Skin of body (tissue), 2 donors: ENCODE results near the gene FAH. TPM values are rescaled to one million over a fixed set of nuclear protein-coding genes. Genes with fewer than 3 reads are reported as not detected.
A peak's percentile ranks its signal among the peaks of the same experiment; 100 is the strongest.
"Not testable (repeated sequence)": the region's sequence is repeated elsewhere in the genome, so short reads cannot be mapped to it uniquely, and the experiment has no call there.

Experiments used
- DNase-seq: peaks from one replicate; lab custom pipeline; 2025; lab: John Stamatoyannopoulos, UW
- total RNA-seq: library from RNA; depleted of rRNA; stranded (reverse); fragments of >200 nt; gene quantifications from one replicate; pipeline ENCODE4 v1.2.3, GENCODE V29; 2014

FAH gene
- total RNA-seq: 17.9 TPM

DNA sequence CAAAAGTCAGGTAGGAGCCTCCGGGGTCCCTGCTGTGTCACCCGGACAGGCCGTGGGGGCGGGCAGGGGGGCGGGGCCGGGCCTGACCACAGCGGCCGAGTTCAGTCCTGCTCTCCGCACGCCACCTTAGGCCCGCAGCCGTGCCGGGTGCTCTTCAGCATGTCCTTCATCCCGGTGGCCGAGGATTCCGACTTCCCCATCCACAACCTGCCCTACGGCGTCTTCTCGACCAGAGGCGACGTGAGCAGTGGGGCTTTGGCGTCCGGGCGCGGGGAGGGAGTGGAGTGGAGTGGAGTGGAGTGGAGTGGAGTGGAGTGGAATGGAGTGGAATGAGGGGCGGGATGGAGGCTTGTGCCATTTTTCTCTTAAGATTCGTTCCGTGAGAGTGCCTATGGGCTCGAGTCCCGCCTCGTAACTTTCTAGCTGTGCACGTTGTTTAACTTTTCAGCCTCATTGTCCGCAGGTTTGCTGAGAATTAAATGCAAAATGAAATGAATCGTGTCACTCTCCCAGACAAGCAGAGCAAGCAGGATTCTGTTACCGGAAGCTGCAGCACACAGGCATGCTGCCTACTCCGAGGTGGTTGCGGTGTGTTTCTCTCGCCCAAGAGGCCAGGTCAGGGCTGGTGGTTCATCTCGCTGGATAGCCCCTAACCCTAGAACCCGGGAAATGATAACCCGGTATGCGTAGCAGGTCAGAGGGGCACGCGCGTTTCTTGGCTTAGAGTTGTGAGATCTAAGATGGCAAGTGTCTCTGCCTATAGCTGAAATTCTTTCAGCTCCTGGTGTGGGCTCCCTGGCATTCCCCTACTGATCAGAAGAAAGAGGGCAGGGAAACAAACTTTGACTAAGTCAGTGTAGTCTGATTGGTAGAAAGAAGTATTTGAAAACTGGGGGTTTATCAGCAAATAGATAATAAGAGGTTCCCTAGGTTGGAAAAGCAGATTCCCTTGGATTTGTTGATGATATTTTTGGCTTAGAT, at the start of gene FAH:
TSS of gene FAH (plus strand) at position 104 of the 981 bp plus-strand sequence. CDS start at position 160, 56 bp downstream.
- peak; percentile 13 for DNase-seq

DNA sequence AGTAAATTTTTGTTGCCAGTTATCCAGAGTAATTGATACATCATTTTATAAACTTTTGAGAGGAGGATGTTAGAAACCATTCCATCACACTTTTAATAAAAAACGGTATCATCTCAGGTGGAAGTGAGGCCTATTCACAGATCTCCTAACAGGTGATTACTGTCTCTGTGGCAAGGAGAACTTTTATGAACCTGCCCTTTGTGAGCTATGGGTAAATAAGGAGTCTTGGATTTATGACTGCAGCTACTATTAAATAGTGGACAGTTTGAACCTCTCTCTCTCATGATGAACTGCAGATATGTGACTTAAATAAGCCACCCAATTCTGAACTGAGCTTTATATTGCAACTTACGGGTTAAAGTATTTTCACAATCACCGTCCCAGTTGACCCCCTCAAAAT, 47.6 kb upstream of the FAH start:
- no peak for DNase-seq

DNA sequence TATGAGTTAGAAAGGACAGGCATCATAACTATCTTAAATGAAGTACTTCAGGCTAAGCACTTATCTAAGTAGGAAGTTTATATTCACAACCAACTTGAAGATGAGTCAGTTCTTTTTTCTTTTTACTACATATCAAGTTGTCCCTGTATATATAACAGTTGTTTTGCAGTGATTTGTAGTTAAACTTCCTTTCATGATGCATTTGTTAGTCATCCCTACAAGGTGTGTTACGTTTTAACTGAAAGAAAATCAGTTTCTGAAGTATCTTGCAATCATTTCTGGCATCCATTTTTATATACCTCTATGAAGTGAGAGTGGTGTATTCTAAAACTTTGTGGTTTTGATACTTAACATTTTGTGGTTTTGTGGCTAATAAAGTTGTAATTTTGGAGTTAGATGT, 47.2 kb upstream of the FAH start:
- DNase-seq: no peak

DNA sequence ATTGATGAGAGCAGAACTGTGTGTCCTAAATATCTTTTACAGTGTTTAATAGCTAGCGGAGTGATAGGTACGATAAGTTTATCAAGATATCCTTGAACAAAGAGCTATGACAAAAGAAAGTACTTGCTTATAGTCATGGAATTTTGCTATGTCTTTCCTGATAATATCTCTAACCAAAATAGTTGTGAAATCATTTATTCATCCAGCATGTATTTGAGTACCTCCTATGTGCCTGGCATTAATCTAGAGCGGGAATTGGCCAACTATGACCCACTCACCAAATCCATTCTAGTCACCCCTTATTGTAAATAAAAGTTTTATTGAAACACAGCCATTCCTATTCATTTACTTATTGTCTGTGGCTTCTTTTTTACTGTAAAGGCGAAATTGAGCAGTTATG, 46.7 kb upstream of the FAH start:
- DNase-seq: no peak

DNA sequence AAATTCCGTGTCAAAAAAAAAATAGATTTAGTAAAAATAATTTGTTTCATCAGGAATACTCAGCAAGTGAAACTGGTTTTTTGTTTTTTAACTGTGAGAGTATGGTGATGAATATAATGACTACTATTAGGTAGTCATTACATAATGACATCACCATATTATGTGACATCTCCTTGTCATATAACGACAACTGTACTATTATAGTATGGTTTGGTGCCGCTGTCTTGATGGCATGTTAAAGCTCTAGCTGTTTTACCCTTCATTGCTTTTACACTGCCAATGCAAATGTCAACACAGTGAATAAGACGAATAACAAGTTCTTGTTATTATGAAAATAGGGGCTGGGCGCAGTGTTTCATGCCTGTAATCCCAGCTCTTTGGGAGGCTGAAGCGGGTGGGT, 45.6 kb upstream of the FAH start:
- DNase-seq: no peak

DNA sequence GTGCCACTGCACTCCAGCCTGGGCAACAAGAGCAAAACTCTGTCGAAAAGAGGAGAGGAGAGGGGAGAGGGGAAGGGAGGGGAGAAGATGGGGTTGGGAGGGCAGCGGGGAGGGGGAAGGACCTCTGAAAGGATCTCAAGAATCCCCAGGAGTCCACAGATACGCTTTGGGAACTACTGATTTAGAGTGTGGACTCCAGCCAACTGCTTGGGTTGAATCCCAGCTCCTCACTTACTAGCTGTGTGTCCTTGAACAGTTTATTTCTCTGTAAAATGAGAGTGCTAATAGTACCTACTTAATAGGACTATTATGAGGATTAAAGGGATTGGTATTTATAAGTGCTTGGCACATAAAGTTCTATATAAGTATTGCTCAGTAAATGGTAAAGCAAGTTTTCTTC, 45.0 kb upstream of the FAH start:
- no peak for DNase-seq

DNA sequence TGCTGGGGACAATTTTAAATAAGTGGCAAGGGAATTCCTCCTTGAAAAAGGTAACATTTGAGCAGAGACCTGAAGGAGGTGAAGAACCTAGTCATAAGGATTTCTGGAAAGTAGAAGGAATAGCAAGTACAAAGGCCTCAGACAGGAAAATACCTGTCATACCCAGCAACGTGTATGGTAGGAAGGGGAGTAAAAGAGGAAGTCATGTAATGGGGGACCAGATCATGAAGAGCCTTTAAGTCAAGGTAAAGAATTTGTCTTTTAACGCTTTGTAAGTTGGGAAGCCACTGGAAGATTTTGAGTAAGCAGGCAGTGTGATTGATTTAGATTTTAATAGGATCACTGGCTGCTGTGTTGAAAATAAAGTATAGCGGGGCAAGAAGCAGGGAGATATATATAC, 43.4 kb upstream of the FAH start:
- DNase-seq: no peak

DNA sequence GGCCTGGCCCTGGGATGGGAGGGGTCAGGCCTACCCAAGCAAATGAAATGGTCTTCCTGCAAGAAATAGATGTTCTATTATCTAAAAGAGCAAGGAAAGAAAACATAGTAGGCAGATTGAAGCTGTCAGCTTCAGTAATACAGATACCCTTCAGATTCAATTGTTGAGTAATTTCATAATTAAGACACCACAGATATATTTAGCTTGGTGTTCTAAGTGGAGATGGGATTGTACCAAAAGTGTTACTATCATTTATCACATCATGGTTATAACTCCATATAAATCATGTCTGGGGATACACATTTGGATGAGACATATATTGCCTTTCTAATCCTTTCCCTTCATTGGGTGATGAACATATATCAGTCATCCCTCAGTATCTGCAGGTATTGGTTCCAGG, 41.9 kb upstream of the FAH start:
- DNase-seq: no peak

DNA sequence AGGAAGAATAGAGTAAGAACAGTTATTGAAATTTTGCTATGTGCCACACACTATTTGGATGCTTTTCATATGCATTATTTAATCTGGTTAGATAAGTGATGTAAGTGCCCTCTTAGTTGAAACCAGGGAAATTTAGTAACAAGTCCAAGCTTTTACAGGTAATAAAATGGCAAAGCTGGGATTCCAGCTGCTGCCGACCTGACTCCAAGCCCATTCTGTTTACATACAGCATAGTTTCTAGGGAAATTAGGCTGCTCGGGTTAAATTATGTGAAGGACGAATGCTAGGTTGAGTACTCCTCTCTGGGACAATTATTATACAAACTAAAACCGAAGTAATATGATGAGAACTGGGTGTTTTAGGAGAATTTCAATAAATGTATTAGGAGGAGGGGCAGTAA, 38.7 kb upstream of the FAH start:
- DNase-seq: no peak

DNA sequence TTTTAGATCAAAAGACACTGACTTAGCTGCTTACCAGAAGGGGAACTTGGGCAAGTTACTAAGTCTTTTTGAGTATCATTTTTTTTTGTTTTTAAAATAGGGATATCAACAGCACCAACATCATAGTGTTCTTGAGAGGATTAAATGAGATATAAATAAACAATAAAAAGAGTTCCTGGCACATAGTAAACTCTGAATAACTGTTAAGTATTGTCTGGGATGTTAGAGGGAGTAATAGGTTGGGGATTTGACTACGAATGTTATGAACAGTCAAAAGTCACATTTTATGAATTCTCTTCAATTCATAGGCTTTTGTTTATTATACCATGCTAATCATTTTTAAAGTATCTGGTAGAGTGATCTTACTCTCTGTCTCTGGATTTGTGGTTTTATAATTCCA, 37.8 kb upstream of the FAH start:
- no peak for DNase-seq

DNA sequence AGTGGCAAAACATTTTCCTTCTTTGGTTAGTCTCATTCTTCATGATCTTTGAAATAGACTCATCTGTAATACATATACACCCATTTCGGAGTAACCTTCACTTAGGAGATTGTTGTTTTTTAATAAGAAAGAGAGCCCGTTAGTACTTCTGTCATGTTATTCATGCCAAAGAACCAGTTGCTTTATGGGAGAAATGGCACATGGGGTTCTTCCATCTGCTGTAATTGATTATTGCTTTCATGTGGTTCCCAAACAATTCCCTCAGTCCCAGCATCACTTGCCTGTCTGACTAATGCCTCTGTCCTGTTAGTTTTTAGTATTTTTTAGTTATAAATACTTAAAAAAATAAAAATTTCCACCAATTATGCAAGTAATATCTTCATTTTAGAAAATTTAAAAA, 33.8 kb upstream of the FAH start:
- DNase-seq: no peak

DNA sequence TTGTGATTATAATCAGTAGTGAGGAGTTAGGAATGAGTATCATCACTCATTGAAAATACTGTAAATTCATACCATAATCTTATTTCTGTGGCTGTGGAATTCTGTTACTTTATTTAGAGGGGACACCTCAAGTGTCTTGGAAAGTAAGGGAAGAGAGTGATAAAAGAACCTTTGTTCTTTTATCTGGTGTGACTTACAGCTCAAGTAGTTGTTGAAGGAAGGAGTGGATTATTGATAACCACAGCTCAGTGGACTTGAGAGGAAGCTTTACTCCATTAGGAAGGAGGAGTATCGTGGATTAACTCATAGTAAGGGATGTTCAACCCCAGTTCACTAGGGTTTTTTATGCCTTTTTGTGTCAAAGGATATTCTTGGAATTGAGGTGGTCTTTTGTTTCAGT, 32.2 kb upstream of the FAH start:
- no peak for DNase-seq

DNA sequence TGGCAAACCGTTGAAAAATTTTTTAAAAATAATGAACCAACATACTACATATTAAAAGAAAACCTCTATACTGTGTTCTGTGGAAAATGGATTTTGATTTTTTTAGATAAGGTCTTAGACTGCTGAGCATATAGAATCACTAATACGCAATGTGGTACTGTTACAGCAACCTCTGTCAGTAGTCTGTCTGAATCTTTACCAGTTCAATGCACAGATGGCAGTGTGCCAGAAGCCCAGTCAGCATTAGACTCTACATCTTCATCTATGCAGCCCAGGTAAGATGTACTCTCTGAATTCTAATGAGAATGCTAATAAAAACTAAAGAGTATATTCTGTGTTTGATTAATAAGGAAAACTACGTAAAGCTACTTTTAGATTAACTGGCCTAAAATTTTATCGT, 31.3 kb upstream of the FAH start:
- no peak for DNase-seq

DNA sequence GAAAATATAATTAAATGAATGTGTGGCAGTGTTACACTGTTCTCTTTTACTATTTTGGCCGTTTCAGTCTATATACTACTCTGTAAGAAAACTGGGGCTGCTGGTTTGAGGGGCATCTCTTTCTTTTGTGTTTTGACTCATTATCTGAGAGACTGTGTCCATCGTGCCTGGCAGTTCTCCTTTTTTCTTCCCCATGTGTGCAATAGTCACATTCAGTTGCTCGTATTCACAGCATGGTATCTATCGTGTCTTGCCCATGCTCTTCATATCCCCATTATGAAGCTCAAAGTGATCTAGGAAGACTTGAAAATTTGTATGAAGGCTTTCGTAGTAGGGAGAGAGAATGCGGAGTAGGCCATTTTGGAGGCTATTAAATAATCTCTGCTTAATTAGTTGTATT, 29.8 kb upstream of the FAH start:
- no peak for DNase-seq

DNA sequence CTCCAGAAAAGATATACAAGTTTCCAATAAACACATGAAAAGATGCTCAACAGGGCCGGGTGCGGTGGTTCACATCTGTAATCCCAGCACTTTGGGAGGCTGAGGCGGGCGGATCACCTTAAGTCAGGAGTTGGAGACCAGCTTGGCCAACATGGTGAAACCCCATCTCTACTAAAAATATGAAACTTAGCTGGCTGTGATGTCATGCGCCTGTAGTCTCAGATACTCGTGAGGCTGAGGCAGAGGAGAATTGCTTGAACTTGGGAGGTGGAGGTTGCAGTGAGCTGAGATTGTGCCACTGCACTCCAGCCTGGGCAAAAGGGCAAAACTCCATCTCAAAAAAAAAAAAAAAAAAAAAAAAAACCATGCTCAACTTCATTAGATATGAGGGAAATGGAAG, 25.5 kb upstream of the FAH start:
- DNase-seq: not testable (repeated sequence)

DNA sequence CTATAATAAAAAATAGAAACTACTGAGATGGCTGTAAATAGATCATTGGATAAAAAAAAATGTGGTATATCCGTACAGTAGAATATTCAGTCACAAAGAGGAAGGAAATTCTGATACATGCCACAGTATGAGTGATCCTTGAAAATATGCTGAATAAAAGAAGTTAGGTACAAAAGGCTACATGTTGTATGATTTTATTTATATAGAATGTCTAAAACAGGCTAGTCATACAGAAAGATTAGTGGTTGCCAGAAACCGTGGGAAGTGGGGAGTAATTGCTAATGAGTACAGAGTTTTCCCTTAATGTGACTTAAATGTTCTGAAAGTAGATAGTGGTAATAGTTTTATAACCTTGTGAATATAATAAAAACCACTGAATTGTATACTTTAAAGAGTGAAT, 24.9 kb upstream of the FAH start:
- no peak for DNase-seq

DNA sequence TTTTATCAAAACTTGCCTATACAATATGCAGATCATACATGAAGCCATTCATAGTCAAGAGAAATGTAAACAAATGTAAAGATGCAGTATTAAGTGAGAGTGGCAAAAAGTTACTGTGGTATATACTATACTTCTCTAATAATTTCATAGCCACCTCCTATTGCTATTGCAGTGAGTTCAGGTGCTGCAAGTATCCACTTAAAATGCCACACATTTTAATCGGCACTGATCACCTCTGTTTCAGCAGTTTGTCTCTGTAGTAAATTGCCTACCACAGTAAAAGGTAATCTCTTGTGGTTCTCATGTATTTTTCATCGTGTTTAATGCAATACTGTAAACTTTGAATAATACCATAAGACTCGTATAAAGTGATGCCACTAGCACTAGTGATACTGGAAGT, 20.4 kb upstream of the FAH start:
- DNase-seq: no peak

DNA sequence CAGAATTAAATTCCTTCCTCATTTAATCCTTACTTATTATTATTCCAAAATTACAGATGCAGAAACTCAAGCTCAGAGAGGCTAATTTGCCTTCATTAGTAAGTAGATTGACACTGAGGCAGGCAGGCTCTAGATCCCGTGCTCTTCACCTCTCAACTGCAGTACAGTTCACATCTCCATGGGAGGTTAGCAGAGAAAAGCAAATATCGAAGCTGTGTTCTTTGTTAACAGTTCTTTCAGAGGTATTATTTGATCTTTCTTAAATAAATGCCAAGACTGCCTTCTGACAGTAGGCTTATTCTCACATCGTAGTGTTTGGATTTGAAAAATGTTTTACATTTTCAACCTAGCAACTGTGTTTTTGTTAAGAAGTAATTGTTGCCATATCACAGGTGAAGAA, 15.9 kb upstream of the FAH start:
- no peak for DNase-seq

DNA sequence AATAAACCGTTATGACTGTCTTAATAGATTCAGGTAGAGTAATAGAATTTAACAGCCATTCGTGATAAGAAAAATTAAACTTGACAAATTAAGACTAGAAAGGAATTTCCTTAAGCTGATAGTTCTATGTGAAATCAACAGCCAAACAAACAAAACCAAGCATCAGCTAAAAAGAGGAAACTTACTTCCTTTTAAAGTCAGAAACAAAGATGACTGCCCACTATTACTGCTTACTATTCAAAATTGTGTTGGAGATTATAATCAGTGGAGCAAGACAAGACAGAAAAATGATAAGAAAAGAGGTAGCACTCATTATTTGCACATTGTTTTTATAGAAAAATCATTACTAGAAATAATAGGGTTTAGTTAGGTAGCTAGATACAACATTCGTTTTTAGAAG, 13.8 kb upstream of the FAH start:
- DNase-seq: no peak

DNA sequence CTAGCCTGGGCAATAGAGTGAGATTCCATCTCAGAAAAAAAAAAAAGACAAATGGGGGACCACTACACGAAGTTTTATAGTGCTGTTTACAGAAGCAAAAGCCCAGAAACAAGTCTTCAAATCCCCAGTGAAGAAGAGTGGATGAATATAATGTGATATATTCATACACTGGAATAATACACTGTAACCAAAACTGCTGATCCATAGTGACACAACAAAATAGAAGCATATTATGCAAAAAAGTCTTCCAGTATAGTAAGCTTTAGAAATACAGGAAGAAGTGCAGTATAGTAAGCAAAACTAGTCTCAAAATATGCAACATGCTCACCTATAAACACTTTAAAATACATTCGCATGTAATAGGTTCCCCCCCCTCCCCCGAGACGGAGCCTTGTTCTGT, 11.9 kb upstream of the FAH start:
- no peak for DNase-seq

DNA sequence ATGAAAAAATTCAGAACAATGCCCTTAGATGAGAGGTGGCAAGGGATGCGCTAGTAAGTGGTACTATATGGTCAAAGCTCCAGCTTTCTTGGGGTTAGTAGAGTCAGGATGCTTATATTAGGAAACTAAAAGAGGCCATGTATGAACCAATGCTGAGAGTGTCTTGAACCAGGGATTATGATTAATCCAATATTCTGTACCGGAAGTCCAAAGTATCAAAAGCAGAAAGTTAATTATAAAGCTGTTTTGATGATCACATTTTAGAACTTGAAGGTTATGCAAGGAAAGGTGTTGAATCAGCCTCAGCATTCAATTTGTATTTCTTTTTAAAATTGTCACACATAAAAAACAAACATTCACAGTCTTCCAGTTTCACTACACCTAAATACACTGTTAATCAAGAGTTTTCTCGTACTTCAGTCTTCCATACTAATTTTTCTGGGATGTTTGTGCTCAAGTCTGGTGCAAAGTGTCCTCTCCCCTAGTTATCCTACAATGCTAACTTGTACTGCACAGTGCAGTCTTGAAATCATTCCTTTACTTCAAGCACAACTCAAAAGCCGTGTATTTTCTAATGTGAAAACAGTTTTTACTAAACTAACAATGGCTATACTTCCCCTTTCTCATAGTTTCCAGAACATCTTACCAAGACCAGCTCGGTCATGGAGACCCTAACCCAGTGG, 10.7 kb upstream of the FAH start:
- no peak for DNase-seq

DNA sequence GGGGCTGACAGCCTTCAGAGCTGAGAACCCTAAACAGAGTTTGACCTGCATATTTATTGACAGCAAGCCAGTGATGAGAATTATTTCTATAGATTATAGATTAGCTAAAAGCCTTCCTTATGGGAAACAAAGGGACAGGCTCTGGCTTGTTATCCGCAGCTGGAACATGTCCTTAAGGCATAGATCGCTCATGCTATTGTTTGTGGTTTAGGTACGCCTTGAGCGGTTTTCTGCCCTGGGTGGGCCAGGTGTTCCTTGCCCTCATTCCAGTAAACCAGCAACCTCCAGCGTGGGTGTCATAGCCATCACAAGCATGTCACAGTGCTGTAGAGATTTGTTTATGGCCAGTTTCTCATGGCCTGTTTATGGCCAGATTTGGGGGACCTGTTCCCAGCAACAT, 10.2 kb upstream of the FAH start:
- DNase-seq: no peak

DNA sequence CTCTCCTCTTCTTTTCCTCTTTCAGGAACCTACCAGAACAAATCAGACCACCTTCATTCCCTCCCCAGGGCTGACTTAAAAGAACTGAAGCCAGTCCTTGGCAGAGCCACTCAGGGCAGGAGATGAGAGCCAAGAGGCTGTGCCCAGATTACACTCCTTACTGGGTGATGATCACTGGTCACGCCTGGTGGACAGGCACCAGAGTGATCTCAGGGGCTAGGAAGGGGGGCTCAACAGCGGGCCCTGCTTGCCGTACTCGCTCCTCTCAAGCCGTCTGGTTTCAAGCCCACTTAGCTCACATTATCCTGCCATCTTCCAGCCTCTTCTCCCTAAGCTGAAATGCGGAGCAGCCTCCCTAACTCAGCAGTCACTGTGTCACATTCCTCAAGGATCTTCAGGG, 1.7 kb upstream of the FAH start:
- no peak for DNase-seq
